HG02973 (cell line): ENCODE data around the gene FARSA.
"Not testable (repeated sequence)": the region's sequence is repeated elsewhere in the genome, so short reads cannot be mapped to it uniquely, and the experiment has no call there.

ENCODE experiments used
- ATAC-seq: cut with Tn5 transposase; IDR thresholded peaks from one replicate; pipeline ENCODE4 v1.9.1; 2021; ENCODE audit warnings: moderate library complexity; ENCODE audit not compliant: unreplicated experiment

Gene FARSA

DNA sequence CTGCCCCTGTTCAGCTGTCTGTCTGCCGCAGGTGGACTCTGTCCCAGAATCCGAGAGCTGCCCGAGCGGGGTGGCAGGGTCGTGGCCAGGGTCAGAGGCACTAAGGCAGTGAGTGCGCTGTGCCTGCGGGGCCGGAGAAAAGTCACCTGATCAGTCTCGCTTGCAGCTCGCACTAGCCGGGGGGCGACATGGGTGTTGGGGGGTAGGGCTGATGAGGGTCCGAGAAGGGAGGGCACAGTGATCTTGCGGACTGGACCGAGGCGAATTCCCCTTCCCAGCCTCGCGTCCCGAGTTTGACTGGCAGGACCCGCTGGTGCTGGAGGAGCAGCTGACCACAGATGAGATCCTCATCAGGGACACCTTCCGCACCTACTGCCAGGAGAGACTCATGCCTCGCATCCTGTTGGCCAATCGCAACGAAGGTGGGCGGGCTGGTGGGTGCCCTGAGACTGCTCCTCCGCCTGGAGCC lies 41.9 kb downstream of the FARSA start:
- ATAC-seq = no peak

DNA sequence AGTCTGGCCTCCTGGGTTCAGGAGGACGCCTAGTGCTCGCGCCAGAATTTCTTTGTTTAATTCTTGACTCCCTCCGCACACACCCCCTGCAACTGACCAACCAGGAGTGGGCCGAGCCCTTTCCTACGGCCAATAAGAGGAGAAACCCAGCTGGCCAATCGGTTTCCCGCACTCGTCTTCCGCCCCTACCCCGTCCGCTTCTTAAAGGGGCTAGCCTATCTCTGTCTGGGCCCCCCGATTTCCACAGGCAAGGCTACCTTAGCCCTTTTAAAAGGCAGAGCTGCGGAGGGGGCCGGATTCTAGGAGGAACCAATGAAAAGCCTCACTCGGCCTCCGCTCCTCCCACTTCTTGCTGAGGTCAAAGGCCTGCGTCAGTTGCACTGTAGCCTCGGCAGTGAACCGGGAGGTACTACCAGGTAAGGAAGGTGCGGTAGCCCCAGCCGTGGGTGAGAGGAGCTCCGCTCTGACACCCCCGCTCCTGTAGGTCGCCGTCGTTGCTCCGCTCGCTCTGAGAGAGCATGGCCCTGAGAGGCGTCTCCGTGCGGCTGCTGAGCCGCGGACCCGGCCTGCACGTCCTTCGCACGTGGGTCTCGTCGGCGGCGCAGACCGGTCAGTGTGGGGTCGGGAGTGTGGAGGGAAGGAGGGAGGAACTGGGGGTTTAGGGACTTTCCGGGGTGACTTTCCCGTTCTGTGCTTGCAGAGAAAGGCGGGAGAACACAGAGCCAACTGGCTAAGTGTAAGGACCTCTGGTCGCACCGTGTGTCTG lies 42.5 kb downstream of the FARSA start, which contains the start of gene GCDH:
TSS of gene GCDH (plus strand) at position 374 of the 766 bp plus-strand sequence. CDS start at position 519, 145 bp downstream.
- peak; percentile 78 for ATAC-seq

DNA sequence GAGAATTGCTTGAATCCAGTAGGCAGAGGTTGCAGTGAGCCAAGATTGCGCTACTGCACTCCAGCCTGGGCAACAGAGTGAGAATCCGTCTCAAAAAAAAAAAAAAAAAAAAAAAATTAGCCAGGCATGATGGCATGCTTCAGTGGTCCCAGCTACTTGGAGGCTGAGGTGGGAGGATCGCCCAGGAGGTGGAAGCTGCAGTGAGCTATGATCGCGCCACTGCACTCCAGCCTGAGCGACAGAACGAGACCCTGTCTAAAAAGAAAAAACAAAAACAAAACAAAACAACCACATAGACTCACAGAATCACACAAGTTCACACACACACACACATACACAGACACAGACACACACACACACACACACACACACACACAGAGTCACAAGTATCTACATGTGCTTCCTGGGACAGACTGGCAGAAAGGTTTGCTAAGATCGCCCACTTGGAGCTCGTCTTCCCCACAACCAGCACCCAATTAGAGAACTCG lies 43.2 kb downstream of the FARSA start:
- not testable (repeated sequence) for ATAC-seq

DNA sequence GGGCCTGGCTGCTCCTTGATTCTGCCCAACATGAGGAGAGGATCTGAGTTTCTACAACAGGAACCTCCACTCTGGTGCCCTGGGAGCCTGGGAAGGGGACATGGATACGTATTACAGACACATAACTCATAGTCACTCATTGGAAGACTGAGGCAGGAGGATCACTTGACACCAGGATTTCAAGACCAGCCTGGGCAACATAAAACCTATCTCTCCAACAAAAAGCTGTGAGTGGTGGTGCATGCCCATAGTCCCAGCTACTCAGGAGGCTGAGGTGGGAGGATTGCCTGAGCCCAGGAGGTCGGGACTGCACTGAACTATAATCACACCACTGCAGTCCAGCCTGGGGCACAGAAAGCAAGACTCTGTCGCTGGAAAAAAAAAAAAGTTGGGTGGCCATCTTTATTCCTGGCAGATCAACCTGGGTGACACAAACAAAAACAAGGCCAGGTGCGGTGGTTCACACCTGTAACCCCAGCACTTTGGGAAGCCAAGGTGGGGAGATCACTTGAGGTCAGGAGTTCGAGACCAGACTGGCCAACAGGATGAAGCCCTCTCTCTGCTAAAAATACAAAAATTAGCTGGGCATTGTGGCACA lies 45.4 kb downstream of the FARSA start:
- ATAC-seq = no peak

DNA sequence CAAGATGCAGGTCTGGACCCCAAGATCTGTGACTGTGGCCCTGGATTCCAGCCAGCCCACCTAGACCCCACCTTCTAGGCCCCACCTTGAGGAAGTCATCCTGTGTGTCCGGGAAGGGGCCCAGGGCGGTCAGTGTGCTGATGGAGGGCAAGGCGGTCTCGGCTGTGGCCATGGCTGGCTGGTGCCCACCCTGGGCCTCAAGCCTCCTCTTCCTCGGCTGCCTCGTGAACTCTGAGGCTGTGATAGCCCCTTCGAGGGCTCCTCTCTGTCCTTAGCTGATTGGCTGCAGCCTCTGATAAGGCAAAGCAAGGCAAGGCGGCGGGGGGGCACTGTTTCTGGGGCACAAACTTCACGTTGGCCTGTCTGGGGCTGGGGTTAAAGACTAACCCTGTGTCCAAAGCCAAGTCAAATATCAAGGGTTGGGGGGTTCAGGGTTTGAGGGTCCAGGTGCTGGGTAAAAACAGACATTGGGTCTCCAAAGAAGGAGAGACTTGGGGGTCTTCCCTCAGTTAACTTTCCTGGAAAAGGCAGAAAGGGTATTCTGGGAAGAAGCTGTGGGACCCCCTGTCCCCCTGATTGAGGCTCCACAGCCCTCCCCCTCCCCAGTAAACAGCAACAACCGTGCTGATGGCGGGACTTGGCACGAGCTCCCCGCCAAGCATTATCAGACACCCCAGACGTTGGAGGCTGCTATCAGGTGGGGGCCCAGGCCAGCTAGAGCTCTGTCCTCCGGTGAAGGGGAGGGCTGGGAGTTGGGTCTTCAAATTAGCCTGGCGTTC lies 46.4 kb downstream of the FARSA start, which contains the start of gene KLF1:
TSS of gene KLF1 (minus strand) at position 233 of the 779 bp plus-strand sequence. CDS start at position 172, 61 bp downstream.
- ATAC-seq = no peak

DNA sequence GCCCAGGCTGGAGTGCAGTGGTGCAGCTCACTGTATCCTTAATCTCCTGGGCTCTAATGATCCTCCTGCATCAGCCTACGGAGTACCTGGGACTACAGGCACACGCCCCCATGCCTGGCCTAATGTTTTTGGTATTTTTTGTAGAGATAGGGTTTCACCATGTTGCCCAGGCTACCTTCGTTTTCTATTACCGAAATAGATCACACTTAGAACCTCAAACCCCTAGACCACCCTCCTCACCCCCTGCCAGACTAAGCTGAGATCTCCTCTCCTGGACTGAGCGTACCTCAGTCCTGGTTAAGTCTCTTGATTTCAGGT lies 46.9 kb downstream of the FARSA start:
- ATAC-seq = no peak

DNA sequence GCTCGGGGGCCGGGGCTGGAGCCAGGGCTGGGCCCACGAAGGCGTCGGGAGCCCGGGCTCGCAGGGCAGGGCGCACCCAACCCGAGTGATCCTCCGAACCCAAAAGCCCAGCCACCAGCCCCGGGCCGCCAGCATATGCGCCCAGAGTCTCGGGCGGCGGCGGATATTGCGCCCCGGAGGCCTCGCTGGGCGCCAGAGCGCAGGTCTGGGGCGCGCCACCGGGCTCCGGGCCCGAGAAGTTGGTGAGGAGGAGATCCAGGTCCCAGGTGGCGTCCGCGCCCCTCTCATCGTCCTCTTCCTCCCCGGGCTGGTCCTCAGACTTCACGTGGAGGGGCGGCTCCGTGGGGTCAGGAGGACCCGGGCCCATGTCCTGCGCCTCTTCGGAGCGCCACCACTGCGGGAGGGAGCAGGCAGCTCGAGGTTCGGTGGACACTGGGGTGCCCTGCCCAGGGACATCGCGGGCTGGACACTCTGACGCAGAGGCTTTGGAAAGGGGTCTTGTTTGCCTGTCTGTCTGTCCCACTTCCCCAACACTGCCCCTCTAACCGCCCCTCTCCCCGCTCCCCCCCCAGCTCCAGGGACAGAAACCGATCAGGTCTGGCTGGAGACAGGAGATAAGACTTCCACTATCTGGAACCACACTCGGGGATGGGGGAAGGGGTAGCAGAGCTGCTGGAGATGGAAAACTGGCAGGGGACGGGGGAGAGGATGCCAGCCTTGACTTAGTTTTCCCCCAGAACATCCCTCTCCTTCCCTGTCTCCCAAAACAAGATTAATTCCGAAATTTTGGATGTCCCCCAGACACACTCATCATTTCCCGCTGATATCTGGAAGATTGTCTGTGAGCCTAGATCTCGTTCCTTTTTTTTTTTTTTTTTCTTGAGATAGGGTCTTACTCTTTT lies 47.5 kb downstream of the FARSA start:
- ATAC-seq = no peak

DNA sequence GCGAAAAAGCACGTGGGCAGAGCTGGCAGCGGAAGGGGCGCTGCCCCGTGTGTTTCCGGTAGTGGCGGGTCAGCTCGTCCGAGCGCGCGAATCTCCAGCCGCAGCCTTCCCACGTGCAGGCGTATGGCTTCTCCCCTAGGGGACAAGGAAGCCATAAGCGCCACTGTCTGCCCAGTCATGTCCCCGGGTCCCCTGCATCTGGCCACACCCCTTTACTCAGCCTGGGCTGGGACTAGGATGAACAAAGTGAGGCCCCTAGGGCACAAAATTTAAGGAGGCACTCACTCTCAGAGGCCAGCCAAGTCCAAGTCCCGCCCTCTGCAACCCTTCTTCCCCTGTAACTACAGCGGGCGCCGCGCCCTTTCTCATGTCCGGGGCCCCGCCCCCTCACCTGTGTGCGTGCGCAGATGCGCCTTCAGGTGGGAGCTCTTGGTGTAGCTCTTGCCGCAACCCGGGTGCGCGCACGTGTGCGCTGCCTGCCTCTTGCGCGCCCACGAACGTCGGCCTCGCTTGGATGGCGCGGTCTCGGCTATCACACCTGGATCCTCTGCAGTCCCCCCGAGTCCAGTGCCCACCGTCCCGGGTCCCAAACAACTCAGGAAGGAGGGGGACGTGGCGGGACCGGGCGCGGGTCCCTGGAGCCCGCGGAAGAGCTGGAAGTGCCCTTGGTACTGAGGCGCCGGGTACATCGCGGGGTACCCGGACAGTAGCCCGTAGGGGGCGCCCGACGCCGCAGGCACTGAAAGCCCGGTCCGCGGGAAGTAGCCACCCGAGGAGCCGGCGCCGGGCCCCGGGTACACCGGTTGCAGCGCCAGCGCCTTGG lies 48.4 kb downstream of the FARSA start:
- no peak for ATAC-seq

DNA sequence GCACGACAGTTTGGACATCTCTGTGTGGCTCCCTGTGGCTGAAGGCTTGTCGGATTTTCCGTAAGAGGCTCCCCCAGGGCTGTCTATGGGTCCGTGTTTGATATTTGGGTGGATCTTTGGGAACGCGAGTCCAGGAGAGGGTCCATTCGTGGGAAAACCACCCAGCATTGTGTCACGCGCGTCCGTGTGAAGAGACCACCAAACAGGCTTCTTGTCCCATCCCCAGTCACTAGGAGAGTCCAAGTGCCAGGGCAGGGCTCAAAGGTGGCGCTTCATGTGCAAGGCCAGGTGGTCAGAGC lies 48.9 kb downstream of the FARSA start:
- no peak for ATAC-seq

DNA sequence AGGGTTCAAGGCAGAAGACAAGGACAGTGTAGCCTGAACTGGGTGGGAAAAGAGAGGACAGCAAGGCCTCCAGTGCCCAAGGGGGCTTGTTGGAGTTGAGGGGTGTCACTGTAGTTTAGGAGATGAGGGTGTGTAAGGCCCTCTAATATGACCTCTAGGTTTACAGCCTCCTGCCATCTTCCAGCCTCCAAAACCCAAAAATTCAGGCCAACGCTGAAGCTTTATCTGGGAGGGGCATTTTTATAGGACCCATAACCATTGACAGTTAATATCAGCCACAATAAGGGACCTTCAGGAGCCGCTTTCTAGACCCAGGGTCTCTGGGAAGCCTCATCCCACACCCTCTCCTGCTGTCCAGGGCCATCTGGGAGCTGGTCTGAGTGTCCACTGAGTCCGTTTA lies 49.3 kb downstream of the FARSA start:
- ATAC-seq = no peak

DNA sequence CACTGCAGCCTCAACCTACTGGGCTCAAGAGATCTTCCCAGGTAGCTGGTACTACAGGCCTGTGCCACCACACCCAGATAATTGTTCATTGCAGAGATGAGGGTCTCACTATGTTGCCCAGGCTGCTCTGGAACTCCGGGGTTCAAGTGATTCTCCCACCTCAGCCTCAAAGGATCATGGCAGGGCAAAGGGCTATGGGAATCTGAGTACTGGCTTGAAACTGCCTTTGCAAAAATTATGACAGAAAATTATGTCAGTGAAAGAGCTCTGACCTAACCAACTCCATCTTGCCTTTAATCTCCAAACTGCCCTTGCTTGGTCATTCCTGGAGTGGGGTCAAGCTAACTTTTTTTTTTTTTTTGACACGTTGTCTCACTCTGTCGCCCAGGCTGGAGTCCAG lies 50.9 kb downstream of the FARSA start:
- ATAC-seq = no peak

DNA sequence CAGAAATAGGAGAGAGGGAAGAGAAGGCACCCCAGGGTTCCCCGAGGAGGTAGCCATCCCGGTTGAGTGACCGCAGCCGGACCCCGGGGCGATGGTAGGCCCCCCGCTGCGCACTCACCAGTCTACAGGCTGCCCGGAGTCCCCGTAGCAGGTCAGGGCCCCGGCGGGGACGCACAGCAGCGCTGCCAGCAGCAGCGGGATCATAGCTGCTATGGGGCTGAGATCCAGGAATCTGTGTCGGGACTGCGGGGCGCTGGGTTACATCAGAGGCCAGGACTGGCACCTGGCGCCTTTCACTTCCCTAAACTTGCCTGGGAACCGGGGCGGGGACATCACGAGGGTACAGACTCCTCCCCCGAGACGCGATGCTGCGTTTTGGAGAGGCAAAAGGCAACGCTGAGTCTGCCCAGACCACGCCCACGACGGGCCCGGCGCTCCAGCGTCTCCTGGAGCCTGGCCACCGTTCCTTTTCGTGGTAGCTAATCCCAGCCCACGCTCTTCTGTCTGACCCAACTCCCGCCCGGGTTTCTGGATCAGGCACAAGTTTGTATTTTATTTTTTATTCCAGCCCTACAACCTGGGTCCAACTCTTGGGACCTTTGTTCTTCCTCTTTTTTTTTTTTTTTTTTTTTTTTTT lies 52.2 kb downstream of the FARSA start, which contains the start of gene DNASE2:
TSS of gene DNASE2 (minus strand) at position 278 of the 637 bp plus-strand sequence. CDS start at position 204, 74 bp downstream.
- ATAC-seq = peak; percentile 67

DNA sequence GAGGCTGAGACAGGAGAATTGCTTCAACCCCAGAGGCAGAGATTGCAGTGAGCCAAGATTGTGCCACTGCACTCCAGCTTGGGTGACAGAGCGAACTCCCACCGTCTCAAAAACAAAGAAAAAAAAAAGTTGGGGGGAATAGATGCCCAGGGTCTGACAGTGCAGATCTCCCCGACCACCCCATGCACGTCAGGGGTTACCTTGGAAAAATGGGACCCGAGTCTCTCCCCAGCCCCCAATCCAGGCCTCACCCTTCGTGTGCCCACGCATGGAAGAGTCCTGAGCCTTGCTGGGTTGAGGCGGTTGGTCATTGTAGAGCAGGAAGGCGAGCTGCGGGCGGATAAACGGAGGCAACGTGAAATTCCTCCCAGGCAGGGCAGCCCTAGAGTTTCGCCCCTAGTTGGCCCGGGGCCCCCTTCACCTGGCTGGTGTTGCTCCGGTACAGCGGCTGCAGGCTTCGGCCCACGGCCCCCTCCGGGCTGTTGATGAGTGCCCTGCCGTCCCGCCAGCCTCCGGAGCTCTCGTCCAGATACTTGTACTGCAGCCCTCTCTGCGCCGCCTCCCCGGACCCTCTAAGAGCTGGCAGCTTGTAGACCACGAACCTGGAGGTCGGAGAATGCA lies 52.9 kb downstream of the FARSA start:
- peak; percentile 8 for ATAC-seq

DNA sequence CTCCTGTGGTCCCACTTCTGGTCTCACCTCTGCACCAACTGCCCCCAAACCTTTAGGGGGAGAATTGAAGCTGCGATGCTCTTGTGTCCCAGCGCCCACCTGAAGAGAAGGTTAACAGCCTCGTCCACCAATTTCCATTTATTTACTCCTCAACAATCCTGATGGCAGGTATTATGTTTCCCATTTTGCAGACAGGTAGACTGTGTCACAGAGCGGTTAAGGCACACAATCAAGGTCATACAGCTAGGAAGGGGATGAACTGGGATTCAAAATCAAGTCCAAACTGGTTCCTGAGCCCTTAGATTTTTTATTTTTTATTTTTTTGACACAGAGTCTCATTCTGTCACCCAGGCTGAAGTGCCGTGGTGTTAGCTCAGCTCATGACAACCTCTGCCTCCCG lies 58.4 kb downstream of the FARSA start:
- ATAC-seq = no peak

DNA sequence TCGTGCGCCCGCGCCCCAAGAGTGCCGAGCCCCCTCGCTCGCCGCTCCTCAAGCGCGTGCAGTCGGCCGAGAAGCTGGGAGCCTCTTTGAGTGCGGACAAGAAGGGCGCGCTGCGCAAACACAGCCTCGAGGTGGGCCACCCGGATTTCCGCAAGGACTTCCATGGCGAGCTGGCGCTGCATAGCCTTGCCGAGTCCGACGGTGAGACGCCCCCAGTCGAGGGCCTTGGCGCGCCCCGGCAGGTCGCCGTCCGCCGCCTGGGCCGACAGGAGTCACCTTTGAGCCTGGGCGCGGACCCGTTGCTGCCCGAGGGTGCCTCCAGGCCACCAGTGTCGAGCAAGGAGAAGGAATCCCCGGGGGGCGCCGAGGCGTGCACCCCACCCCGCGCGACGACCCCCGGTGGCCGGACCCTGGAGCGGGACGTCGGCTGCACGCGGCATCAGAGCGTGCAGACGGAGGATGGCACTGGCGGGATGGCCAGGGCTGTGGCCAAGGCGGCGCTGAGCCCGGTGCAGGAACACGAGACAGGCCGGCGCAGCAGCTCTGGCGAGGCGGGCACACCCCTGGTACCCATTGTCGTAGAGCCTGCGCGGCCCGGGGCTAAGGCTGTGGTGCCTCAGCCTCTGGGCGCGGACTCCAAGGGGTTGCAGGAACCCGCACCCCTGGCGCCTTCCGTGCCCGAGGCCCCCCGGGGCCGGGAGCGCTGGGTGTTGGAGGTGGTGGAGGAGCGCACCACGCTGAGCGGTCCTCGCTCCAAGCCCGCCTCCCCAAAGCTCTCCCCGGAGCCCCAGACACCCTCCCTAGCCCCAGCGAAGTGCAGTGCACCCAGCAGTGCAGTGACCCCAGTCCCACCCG lies 59.4 kb downstream of the FARSA start:
- ATAC-seq = no peak

DNA sequence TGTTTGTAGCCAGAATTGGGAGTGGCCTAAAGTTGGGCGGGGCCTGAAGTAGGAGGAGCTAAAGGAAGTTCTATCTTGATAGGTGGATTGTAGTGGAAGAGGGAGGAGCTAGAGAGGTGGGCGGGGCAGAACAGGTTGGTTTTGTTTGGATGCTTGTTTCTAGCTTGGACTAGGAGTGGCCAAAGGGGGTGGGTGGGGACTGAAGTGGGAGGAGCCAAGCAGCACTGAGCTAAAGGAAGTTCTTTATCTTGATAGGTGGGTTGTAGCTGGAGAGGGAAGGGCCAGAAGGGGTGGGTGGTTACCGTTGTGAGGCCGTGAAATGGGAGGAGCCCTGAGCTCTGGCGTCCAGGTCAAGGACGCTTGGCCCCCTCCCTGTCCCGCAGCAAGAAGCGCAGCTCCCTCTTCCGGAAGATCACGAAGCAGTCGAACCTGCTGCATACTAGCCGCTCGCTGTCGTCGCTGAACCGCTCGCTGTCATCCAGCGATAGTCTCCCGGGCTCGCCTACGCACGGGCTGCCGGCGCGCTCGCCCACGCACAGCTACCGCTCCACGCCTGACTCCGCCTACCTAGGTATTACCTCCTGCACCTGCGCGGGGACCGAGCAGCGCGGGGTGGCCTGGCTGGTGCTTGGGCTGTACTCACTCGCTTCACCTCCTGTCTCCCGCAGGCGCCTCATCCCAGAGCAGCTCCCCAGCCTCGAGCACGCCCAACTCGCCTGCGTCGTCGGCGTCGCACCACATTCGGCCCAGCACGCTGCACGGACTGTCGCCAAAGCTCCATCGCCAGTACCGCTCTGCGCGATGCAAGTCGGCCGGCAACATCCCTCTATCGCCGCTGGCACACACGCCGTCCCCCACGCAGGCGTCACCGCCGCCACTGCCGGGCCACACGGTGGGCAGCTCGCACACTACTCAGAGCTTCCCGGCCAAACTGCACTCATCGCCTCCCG lies 60.3 kb downstream of the FARSA start:
- no peak for ATAC-seq
